PC-3 (cell line): Measurements from ENCODE around the gene ASPN. TPM values are rescaled to one million over a fixed set of nuclear protein-coding genes. Genes with fewer than 3 reads are reported as not detected.
A peak's percentile ranks its signal among the peaks of the same experiment; 100 is the strongest.

ENCODE experiments used
- ATAC-seq: fragments of 200-7000 bp; cut with Tn5 transposase; 2 replicates; pipeline ENCODE4 v1.9.1; 2020; ENCODE audit warnings: mild to moderate bottlenecking, moderate library complexity
- BruUV-seq: library from RNA; stranded (reverse); fragments of 400-500 nt; replicated peaks from 2 replicates; lab custom pipeline; 2021; lab: Mats Ljungman, UMichigan
- CTCF ChIA-PET: fragments of 300-600 bp; sonication (Branson Sonifier 250); formaldehyde crosslinking; loops from one replicate; lab custom pipeline; 2022; ENCODE audit warnings: antibody characterized with exemption; lab: Charles Lee
- POLR2A ChIA-PET: fragments of 300-600 bp; sonication (Branson Sonifier 250); formaldehyde crosslinking; loops from one replicate; lab custom pipeline; 2022; ENCODE audit warnings: antibody characterized with exemption; ENCODE audit not compliant: unreplicated experiment; lab: Charles Lee
- DNase-seq: peaks from one replicate; pipeline ENCODE4 v3.0.0-alpha.2; 2015
- H2AFZ ChIP-seq: fragments of 300-600 bp; sonication (generic); 2 replicates; pipeline ENCODE4 v1.6.0; 2016; ENCODE audit warnings: antibody characterized with exemption, low read length
- H3F3A ChIP-seq: fragments of 300-600 bp; sonication (generic); one replicate; pipeline ENCODE4 v1.6.0; 2017; ENCODE audit warnings: antibody characterized with exemption, low read length, control low read depth, mild to moderate bottlenecking; ENCODE audit not compliant: unreplicated experiment
- H3K27ac ChIP-seq: fragments of 300-600 bp; sonication (generic); 2 replicates; pipeline ENCODE4 v1.5.1; 2016; ENCODE audit warnings: mild to moderate bottlenecking, low read length
- H3K27me3 ChIP-seq: fragments of 300-600 bp; sonication (generic); 2 replicates; pipeline ENCODE4 v1.6.1; 2016; ENCODE audit warnings: low read length, mixed read lengths
- H3K36me3 ChIP-seq: fragments of 300-600 bp; sonication (generic); 2 replicates; pipeline ENCODE4 v1.6.1; 2016; ENCODE audit warnings: low read depth, mixed run types, low read length, mixed read lengths
- H3K4me1 ChIP-seq: fragments of 300-600 bp; sonication (generic); 2 replicates; pipeline ENCODE4 v1.5.1; 2016; ENCODE audit warnings: low read length; ENCODE audit not compliant: insufficient read depth
- H3K4me2 ChIP-seq: fragments of 300-600 bp; sonication (generic); 2 replicates; pipeline ENCODE4 v1.6.0; 2016; ENCODE audit warnings: low read length
- H3K4me3 ChIP-seq: fragments of 300-600 bp; sonication (generic); 2 replicates; pipeline ENCODE4 v1.5.1; 2016; ENCODE audit warnings: mild to moderate bottlenecking, low read length, mixed read lengths
- H3K79me2 ChIP-seq: fragments of 300-600 bp; sonication (generic); 2 replicates; pipeline ENCODE4 v1.6.1; 2017; ENCODE audit warnings: low read length, mixed read lengths
- H3K9ac ChIP-seq: fragments of 300-600 bp; sonication (generic); 2 replicates; pipeline ENCODE4 v1.6.0; 2016; ENCODE audit warnings: mild to moderate bottlenecking, low read length
- H3K9me2 ChIP-seq: fragments of 300-600 bp; sonication (generic); replicated peaks from 2 replicates; pipeline ENCODE4 v1.6.1; 2016; ENCODE audit warnings: mixed run types, low read length, mixed read lengths
- H3K9me3 ChIP-seq: fragments of 300-600 bp; sonication (generic); 2 replicates; pipeline ENCODE4 v1.6.1; 2016; ENCODE audit warnings: low read length, mixed read lengths
- H4K20me1 ChIP-seq: fragments of 300-600 bp; sonication (generic); 2 replicates; pipeline ENCODE4 v1.6.1; 2016; ENCODE audit warnings: low read length, mixed read lengths
- CTCF ChIP-seq: fragments of 300-600 bp; sonication (generic); conservative IDR thresholded peaks from 2 replicates; pipeline ENCODE4 v1.5.1; 2017; ENCODE audit warnings: antibody characterized with exemption, low read depth, mild to moderate bottlenecking, low read length
- EZH2 ChIP-seq: fragments of 300-600 bp; sonication (generic); IDR thresholded peaks from one replicate; pipeline ENCODE4 v1.6.1; 2017; ENCODE audit warnings: antibody characterized with exemption, mild to moderate bottlenecking, low read length; ENCODE audit not compliant: unreplicated experiment
- EZH2phosphoT487 ChIP-seq: fragments of 300-600 bp; sonication (generic); IDR thresholded peaks from 2 replicates; pipeline ENCODE4 v1.6.1; 2018; ENCODE audit warnings: mild to moderate bottlenecking, antibody characterized with exemption, low read length, borderline replicate concordance
- intact Hi-C: fragments of 100-400 bp; cut with micrococcal nuclease; formaldehyde crosslinking; loops from 2 replicates; pipeline ENCODE4 v1.9.0; 2023
- total RNA-seq: library from RNA; depleted of rRNA; stranded (reverse); fragments of >200 nt; gene quantifications from 2 replicates; pipeline ENCODE4 v1.2.3, GENCODE V29; 2014

The ASPN gene
- total RNA-seq, 1 experiment from 2014 or later = not detected

GRCh38 chr9:92504881-92505280 lies 22.6 kb upstream of the ASPN start:
- Histone ChIP-seq H3K4me1 (peaks cover 31% of the 10 kb centered on the region), H3K4me2 (no peak overlapping the region), H3K27me3 (no peaks in the 10 kb centered on the region), H3K79me2 (no peaks in the 10 kb centered on the region), H3K9me2 (no peaks in the 10 kb centered on the region), H3K9me3 (no peaks in the 10 kb centered on the region), H3K9ac (no peak overlapping the region), H3K4me3 (no peak overlapping the region), H4K20me1 (no peaks in the 10 kb centered on the region), H3K36me3 (no peaks in the 10 kb centered on the region), H3K27ac (no peak overlapping the region), H2AFZ (no peak overlapping the region), H3F3A (no peaks in the 10 kb centered on the region)
- ChIA-PET POLR2A (no interaction called here), CTCF (no interaction called here)
- no peak for DNase-seq
- intact Hi-C loops = loop anchor here (10.0 kb wide), 1 partner anchor 120 kb away; no protein-coding TSS in a partner anchor
- ATAC-seq = no peak
- TF ChIP-seq CTCF = no peak
- TF ChIP-seq EZH2 = no peak
- TF ChIP-seq EZH2phosphoT487 = no peak
- no TSS peak for BruUV-seq

DNA sequence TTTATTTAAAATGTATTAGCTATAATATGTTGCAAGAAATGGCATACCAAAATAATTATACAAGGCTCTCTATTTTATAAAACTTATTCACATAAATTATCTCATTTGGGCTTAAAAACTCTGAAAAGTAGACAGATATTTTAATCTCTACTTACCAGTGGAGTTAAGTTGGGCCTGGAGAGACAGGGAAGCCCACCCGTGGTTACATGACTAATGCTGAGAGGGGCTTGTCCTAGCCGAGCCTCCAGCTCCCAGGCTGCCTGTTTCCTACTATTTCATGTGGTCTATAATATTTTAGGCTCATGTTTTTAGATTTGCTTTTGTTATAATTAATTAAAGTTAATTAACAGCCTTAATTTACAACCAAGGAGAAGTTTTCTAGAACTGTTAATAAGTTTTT lies 20.9 kb upstream of the ASPN start:
- Histone ChIP-seq H2AFZ (no peak overlapping the region), H3K9ac (no peak overlapping the region), H3K9me3 (no peaks in the 10 kb centered on the region), H3K4me1 (peaks cover 31% of the 10 kb centered on the region), H3K27me3 (no peaks in the 10 kb centered on the region), H3K27ac (no peak overlapping the region), H3K36me3 (no peaks in the 10 kb centered on the region), H3K4me3 (no peak overlapping the region), H4K20me1 (no peaks in the 10 kb centered on the region), H3K4me2 (no peak overlapping the region), H3F3A (no peaks in the 10 kb centered on the region), H3K9me2 (no peaks in the 10 kb centered on the region), H3K79me2 (no peaks in the 10 kb centered on the region)
- no peak for TF ChIP-seq EZH2phosphoT487
- TF ChIP-seq CTCF = no peak
- TF ChIP-seq EZH2 = no peak
- ChIA-PET CTCF (no interaction called here), POLR2A (no interaction called here)
- intact Hi-C loops = loop anchor here (10.0 kb wide), 1 partner anchor 122 kb away; no protein-coding TSS in a partner anchor
- ATAC-seq = no peak
- BruUV-seq = no TSS peak
- no peak for DNase-seq

DNA sequence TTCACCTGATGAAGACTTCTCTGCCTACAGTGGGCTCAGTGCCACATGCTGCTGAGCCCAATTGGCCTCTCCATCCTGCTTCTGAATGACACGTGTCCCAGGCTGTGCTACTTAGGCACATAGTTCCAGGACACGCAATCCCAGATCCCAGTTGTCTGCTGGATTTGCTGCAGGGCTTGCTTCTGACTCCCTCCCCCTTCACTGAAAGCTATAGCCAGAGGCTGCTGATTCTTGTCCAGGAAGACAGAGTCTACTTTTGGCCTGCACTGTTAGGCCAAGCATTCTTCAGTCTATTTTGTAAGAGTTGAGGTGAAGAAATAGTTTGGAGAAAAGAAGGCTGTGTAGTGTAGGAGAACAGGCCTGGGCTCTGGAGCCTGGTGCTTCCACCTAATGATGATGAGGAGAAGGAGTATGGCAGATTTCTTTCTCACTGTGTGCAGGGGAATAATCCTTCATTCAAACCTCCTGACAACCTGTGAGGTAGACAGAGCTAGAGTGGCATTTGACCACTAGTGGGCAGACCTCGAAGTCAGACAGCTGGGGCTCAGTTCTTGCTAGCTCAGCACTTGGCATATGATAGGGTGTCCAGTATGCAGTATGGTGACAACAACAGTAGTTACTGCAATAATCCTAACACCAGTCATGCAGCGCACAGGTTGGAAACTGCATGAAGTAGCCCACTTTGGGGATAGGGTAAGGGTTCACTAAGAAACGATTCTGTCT lies 19.5 kb upstream of the ASPN start:
- DNase-seq = peak; percentile 57
- no peaks in the 10 kb centered on the region for H4K20me1 ChIP-seq
- no peak overlapping the region for H3K4me2 ChIP-seq
- no peaks in the 10 kb centered on the region for H3K79me2 ChIP-seq
- no peak overlapping the region for H3K9ac ChIP-seq
- H3F3A ChIP-seq = no peaks in the 10 kb centered on the region
- H3K36me3 ChIP-seq = no peaks in the 10 kb centered on the region
- ChIA-PET POLR2A (no interaction called here), CTCF (no interaction called here)
- TF ChIP-seq EZH2phosphoT487 (no peak), CTCF (peak; percentile 66)
- no peaks in the 10 kb centered on the region for H3K9me2 ChIP-seq
- H2AFZ ChIP-seq = no peak overlapping the region
- H3K27me3 ChIP-seq = no peaks in the 10 kb centered on the region
- H3K9me3 ChIP-seq = no peaks in the 10 kb centered on the region
- H3K4me3 ChIP-seq = no peak overlapping the region
- ATAC-seq = peak; percentile 72
- H3K4me1 ChIP-seq = peaks cover 25% of the 10 kb centered on the region
- intact Hi-C loops = loop anchor here (10.0 kb wide), 1 partner anchor 123 kb away; no protein-coding TSS in a partner anchor
- no TSS peak for BruUV-seq
- no peak overlapping the region for H3K27ac ChIP-seq
